Right cardiac atrium (tissue), 5 donors: ENCODE measurements around the gene IFFO2. TPM values are rescaled to one million over a fixed set of nuclear protein-coding genes. Genes with fewer than 3 reads are reported as not detected.

ENCODE experiments used
- ATAC-seq, 2 donors: fragments of 200-7000 bp; cut with Tn5 transposase; one replicate each; pipeline versions ENCODE4 v1.8.0 to v1.9.1; 2020; ENCODE audit warnings: moderate library complexity in 2 of 2, mild to moderate bottlenecking in 1 of 2
- DNase-seq, 3 donors: peaks; one replicate each; pipeline ENCODE4 v3.0.0-alpha.2; 2020
- H3K27ac ChIP-seq: one replicate; pipeline ENCODE4 v1.5.1; 2013; ENCODE audit warnings: mild to moderate bottlenecking, low read length, control low read depth, moderate library complexity
- H3K27me3 ChIP-seq: one replicate; pipeline ENCODE4 v1.6.1; 2013; ENCODE audit not compliant: control insufficient read depth, insufficient read depth
- H3K4me1 ChIP-seq: one replicate; pipeline ENCODE4 v1.6.1; 2013; ENCODE audit warnings: low read length; ENCODE audit not compliant: control insufficient read depth, insufficient read depth
- H3K4me3 ChIP-seq: one replicate; pipeline ENCODE4 v1.5.1; 2013; ENCODE audit warnings: low read length, control low read depth
- H3K9me3 ChIP-seq: one replicate; pipeline ENCODE4 v1.6.1; 2013; ENCODE audit warnings: low read length; ENCODE audit not compliant: control insufficient read depth
- WGBS: extraction: QIAGEN DNeasy Blood & Tissue Kit; methylation state at CpG from one replicate; pipeline ENCODE4 v1.1.7; 2013; 5-methylcytosine and 5-hydroxymethylcytosine counted together
- intact Hi-C, 4 donors: fragments of 100-400 bp; cut with DNase I; formaldehyde crosslinking; loops; one replicate each; pipeline versions ENCODE4 v1.11.0 to v1.14.0; 2022 to 2023
- polyA plus RNA-seq: library from polyadenylated mRNA; stranded (reverse); fragments of 200-250 nt; gene quantifications from one replicate; pipeline ENCODE4 v1.2.3, GENCODE V29; 2013
- total RNA-seq, 4 donors: library from RNA; stranded (reverse); fragmentation: NEBNext Ultra II Directional; extraction: Animal tissue kit (Norgen Biotek cat#: 25700); gene quantifications; one replicate each; pipeline ENCODE4 v1.2.1, GENCODE V29; 2021
- donor health status: healthy with polysubstance abuse.
- donor health status: DM: no; HTN: yes; CAD: no.
- donor health status: DM: no; HTN: no; CAD: no.
- donor health status: DM: no; HTN: yes; CAD: no; lungs with severe emphysema.
- donor health status: DM: yes; HTN: yes; CAD: no.

Gene IFFO2
- total and polyA plus RNA-seq, 5 donors: 5.0 to 12.7 (median 7.3) TPM

GRCh38 chr1:18957532-18958300, 1.2 kb upstream of the IFFO2 start:
- H3K9me3 ChIP-seq: no peaks in the 10 kb centered on the region
- peaks cover 3% of the 10 kb centered on the region for H3K4me1 ChIP-seq
- intact Hi-C loops: loop anchor here in 2 of 4 donors (5.0 kb wide), 1 partner anchor 50 kb away; no protein-coding TSS in a partner anchor
- H3K4me3 ChIP-seq: no peak overlapping the region
- DNase-seq (peak in 1 of 3 donors; percentile 42), ATAC-seq (no peak)
- H3K27ac ChIP-seq: no peak overlapping the region
- no peaks in the 10 kb centered on the region for H3K27me3 ChIP-seq
- WGBS: 75% methylated on average over 17 of the region's 17 CpGs

GRCh38 chr1:18957136-18957521, 653 bp upstream of the IFFO2 start:
- intact Hi-C loops: loop anchor here in 2 of 4 donors (5.0 kb wide), 1 partner anchor 50 kb away; no protein-coding TSS in a partner anchor
- Histone ChIP-seq H3K27me3 (no peaks in the 10 kb centered on the region), H3K4me1 (peaks cover 3% of the 10 kb centered on the region), H3K4me3 (peak overlapping the region; percentile 86), H3K27ac (peak overlapping the region; percentile 22), H3K9me3 (no peaks in the 10 kb centered on the region)
- WGBS: 9% methylated on average over 27 of the region's 27 CpGs
- no peak for DNase-seq
- peak; percentile 8 to 19 for ATAC-seq

- Histone ChIP-seq H3K4me3 (peak overlapping the region; percentile 86), H3K27ac (no peak overlapping the region), H3K9me3 (no peaks in the 10 kb centered on the region), H3K4me1 (peaks cover 8% of the 10 kb centered on the region), H3K27me3 (no peaks in the 10 kb centered on the region)
- WGBS: under 1% methylated on average over 89 of the region's 90 CpGs
- intact Hi-C loops: loop anchor here in 2 of 4 donors (5.0 kb wide), 1 partner anchor 48 kb away; no protein-coding TSS in a partner anchor
- ATAC-seq (peak in 1 of 2 donors; percentile 5), DNase-seq (peak; percentile 46 to 83 (median 78))
Measured at GRCh38 chr1:18955441-18956192, 859 bp downstream of the IFFO2 start.

- 29% methylated on average over 6 of the region's 6 CpGs for WGBS
- Histone ChIP-seq H3K27me3 (no peaks in the 10 kb centered on the region), H3K27ac (no peak overlapping the region), H3K9me3 (no peaks in the 10 kb centered on the region), H3K4me1 (peaks cover 8% of the 10 kb centered on the region), H3K4me3 (peak overlapping the region; percentile 86)
- intact Hi-C loops: loop anchor here in 2 of 4 donors (5.0 kb wide), 1 partner anchor 48 kb away; no protein-coding TSS in a partner anchor
- DNase-seq: no peak
- ATAC-seq: no peak
Measured at GRCh38 chr1:18955131-18955440, 1.4 kb downstream of the IFFO2 start.

- H3K4me3 ChIP-seq: peak overlapping the region; percentile 86
- WGBS: 32% methylated on average over 7 of the region's 7 CpGs
- DNase-seq: peak in 1 of 3 donors; percentile 50
- no peak overlapping the region for H3K27ac ChIP-seq
- ATAC-seq: no peak
- no peaks in the 10 kb centered on the region for H3K27me3 ChIP-seq
- intact Hi-C loops: loop anchor here in 2 of 4 donors (5.0 kb wide), 1 partner anchor 47 kb away; no protein-coding TSS in a partner anchor
- no peaks in the 10 kb centered on the region for H3K9me3 ChIP-seq
- peaks cover 11% of the 10 kb centered on the region for H3K4me1 ChIP-seq
Measured at GRCh38 chr1:18954270-18955071, 2.0 kb downstream of the IFFO2 start.

GRCh38 chr1:18953731-18954231, 2.7 kb downstream of the IFFO2 start:
- intact Hi-C loops: no loop called here
- 82% methylated on average over 11 of the region's 11 CpGs for WGBS
- Histone ChIP-seq H3K27ac (no peak overlapping the region), H3K4me3 (no peak overlapping the region), H3K27me3 (no peaks in the 10 kb centered on the region), H3K9me3 (no peaks in the 10 kb centered on the region), H3K4me1 (peaks cover 17% of the 10 kb centered on the region)
- ATAC-seq (no peak), DNase-seq (peak in 1 of 3 donors; percentile 46)

GRCh38 chr1:18951818-18952391, 4.6 kb downstream of the IFFO2 start:
- peak overlapping the region; percentile 73 for H3K27ac ChIP-seq

GRCh38 chr1:18951416-18951815, 5.1 kb downstream of the IFFO2 start:
- Histone ChIP-seq H3K27me3 (no peaks in the 10 kb centered on the region), H3K9me3 (no peaks in the 10 kb centered on the region), H3K27ac (peak overlapping the region; percentile 73), H3K4me3 (no peak overlapping the region), H3K4me1 (peaks cover 19% of the 10 kb centered on the region)
- intact Hi-C loops: no loop called here
- 43% methylated on average over 9 of the region's 9 CpGs for WGBS
- DNase-seq (peak in 2 of 3 donors; percentile 71 to 77), ATAC-seq (no peak)

More at GRCh38 chr1:18951818-18952391, 4.6 kb downstream of the IFFO2 start:
- peaks cover 19% of the 10 kb centered on the region for H3K4me1 ChIP-seq
- intact Hi-C loops: no loop called here
- no peaks in the 10 kb centered on the region for H3K27me3 ChIP-seq
- no peaks in the 10 kb centered on the region for H3K9me3 ChIP-seq
- H3K4me3 ChIP-seq: no peak overlapping the region
- 27% methylated on average over 8 of the region's 8 CpGs for WGBS
- no peak for ATAC-seq
- DNase-seq: peak in 1 of 3 donors; percentile 55

- 16% methylated on average over 19 of the region's 19 CpGs for WGBS
- Histone ChIP-seq H3K27ac (peak overlapping the region; percentile 96), H3K9me3 (no peaks in the 10 kb centered on the region), H3K27me3 (no peaks in the 10 kb centered on the region), H3K4me3 (peak overlapping the region; percentile 27), H3K4me1 (peaks cover 19% of the 10 kb centered on the region)
- DNase-seq: peak; percentile 75 to 90 (median 86)
- peak; percentile 68 to 76 for ATAC-seq
- intact Hi-C loops: no loop called here
Measured at GRCh38 chr1:18950401-18951026, 6.0 kb downstream of the IFFO2 start.
